OCI-LY7 (cell line): ENCODE data around the gene DGKH. TPM values are rescaled to one million over a fixed set of nuclear protein-coding genes. Genes with fewer than 3 reads are reported as not detected.

ENCODE experiments used
- BruUV-seq: library from RNA; stranded (reverse); fragments of 400-500 nt; replicated peaks from 2 replicates; lab custom pipeline; 2021; lab: Mats Ljungman, UMichigan
- CTCF ChIA-PET: fragments of 300-600 bp; sonication (Branson Sonifier 250); formaldehyde crosslinking; loops from one replicate; lab custom pipeline; 2022; ENCODE audit warnings: antibody characterized with exemption; ENCODE audit not compliant: unreplicated experiment; lab: Charles Lee
- POLR2A ChIA-PET: fragments of 300-600 bp; sonication (Branson Sonifier 250); formaldehyde crosslinking; loops from one replicate; lab custom pipeline; 2022; ENCODE audit warnings: antibody characterized with exemption; lab: Charles Lee
- DNase-seq: peaks from one replicate; pipeline ENCODE4 v3.0.0-alpha.2; 2015; ENCODE audit warnings: low spot score
- H2AFZ ChIP-seq: fragments of 200-600 bp; sonication (generic), shearing (Covaris generic); 2 replicates; pipeline ENCODE4 v1.6.1; 2014; ENCODE audit warnings: mild to moderate bottlenecking, antibody characterized with exemption, low read length, moderate library complexity
- H3K27ac ChIP-seq: fragments of 200-600 bp; sonication (generic); 2 replicates; pipeline ENCODE4 v1.5.1; 2014; ENCODE audit warnings: mixed run types, low read depth, mild to moderate bottlenecking, moderate library complexity, low read length, inconsistent platforms; ENCODE audit not compliant: poor library complexity, severe bottlenecking
- H3K36me3 ChIP-seq: fragments of 200-600 bp; sonication (generic); 2 replicates; pipeline ENCODE4 v1.6.1; 2014; ENCODE audit warnings: mild to moderate bottlenecking, antibody characterized with exemption, low read length, moderate library complexity, mixed read lengths; ENCODE audit not compliant: insufficient read depth
- H3K4me1 ChIP-seq: fragments of 200-600 bp; sonication (generic); 2 replicates; pipeline ENCODE4 v1.5.1; 2014; ENCODE audit warnings: mild to moderate bottlenecking, low read length; ENCODE audit not compliant: insufficient read depth, poor library complexity, severe bottlenecking
- H3K4me2 ChIP-seq: fragments of 200-600 bp; sonication (generic); 2 replicates; pipeline ENCODE4 v1.6.1; 2014; ENCODE audit warnings: mild to moderate bottlenecking, low read length
- H3K4me3 ChIP-seq: fragments of 200-600 bp; sonication (generic); 2 replicates; pipeline ENCODE4 v1.5.1; 2014; ENCODE audit warnings: mild to moderate bottlenecking, low read depth, low read length; ENCODE audit not compliant: poor library complexity, severe bottlenecking
- H3K79me2 ChIP-seq: fragments of 200-600 bp; sonication (generic); 2 replicates; pipeline ENCODE4 v1.6.1; 2016; ENCODE audit warnings: low read depth, mild to moderate bottlenecking, low read length, moderate library complexity, mixed read lengths; ENCODE audit not compliant: insufficient read depth
- H3K9me2 ChIP-seq: fragments of 200-600 bp; sonication (generic); 2 replicates; pipeline ENCODE4 v1.6.1; 2016; ENCODE audit warnings: mild to moderate bottlenecking, low read length, mixed read lengths; ENCODE audit not compliant: insufficient read depth
- H3K9me3 ChIP-seq: fragments of 200-600 bp; sonication (generic); 2 replicates; pipeline ENCODE4 v1.6.1; 2014; ENCODE audit warnings: mild to moderate bottlenecking, mixed run types, low read length, mixed read lengths
- H4K20me1 ChIP-seq: fragments of 200-600 bp; sonication (generic); 2 replicates; pipeline ENCODE4 v1.6.1; 2014; ENCODE audit warnings: mild to moderate bottlenecking, antibody characterized with exemption, low read length, moderate library complexity, mixed read lengths; ENCODE audit not compliant: insufficient read depth
- EZH2phosphoT487 ChIP-seq: fragments of 200-600 bp; sonication (generic); IDR thresholded peaks from 2 replicates; pipeline ENCODE4 v1.6.1; 2018; ENCODE audit warnings: low read depth, borderline replicate concordance, mild to moderate bottlenecking, mixed run types, antibody characterized with exemption, low read length, moderate library complexity, mixed read lengths
- intact Hi-C: fragments of 100-400 bp; cut with micrococcal nuclease; formaldehyde crosslinking; loops from one replicate; pipeline ENCODE4 v1.10.0; 2022; ENCODE audit not compliant: unreplicated experiment
- total RNA-seq, 2 experiments: library from RNA; depleted of rRNA in 1 of 2; stranded (reverse); fragments of >200 nt in 1 of 2; shearing (Covaris generic) in 1 of 2; gene quantifications; 2 replicates each; pipeline ENCODE4 v1.2.3, GENCODE V29; 2014 to 2022
- TF ChIP-seq, protein P1 (sequence below): fragments of 200-600 bp; sonication (generic); conservative IDR thresholded peaks from 2 replicates; pipeline ENCODE4 v1.5.1; 2014; ENCODE audit warnings: mild to moderate bottlenecking, antibody characterized with exemption, low read length, moderate library complexity, mixed read lengths

DGKH gene
- total RNA-seq, 2 experiments from 2014 or later: 6.2 to 16.1 TPM

- H3K27ac ChIP-seq: no peak overlapping the region
- DNase-seq: no peak
- H4K20me1 ChIP-seq: no peaks in the 10 kb centered on the region
- ChIA-PET POLR2A (interaction anchor here (0.6 kb wide), 1 partner anchor 12 kb away, joined by 3 read pairs; no protein-coding TSS in a partner anchor), CTCF (no interaction called here)
- H3K79me2 ChIP-seq: no peaks in the 10 kb centered on the region
- BruUV-seq: no TSS peak
- no peak overlapping the region for H2AFZ ChIP-seq
- TF ChIP-seq, protein P1, sequence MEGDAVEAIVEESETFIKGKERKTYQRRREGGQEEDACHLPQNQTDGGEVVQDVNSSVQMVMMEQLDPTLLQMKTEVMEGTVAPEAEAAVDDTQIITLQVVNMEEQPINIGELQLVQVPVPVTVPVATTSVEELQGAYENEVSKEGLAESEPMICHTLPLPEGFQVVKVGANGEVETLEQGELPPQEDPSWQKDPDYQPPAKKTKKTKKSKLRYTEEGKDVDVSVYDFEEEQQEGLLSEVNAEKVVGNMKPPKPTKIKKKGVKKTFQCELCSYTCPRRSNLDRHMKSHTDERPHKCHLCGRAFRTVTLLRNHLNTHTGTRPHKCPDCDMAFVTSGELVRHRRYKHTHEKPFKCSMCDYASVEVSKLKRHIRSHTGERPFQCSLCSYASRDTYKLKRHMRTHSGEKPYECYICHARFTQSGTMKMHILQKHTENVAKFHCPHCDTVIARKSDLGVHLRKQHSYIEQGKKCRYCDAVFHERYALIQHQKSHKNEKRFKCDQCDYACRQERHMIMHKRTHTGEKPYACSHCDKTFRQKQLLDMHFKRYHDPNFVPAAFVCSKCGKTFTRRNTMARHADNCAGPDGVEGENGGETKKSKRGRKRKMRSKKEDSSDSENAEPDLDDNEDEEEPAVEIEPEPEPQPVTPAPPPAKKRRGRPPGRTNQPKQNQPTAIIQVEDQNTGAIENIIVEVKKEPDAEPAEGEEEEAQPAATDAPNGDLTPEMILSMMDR: no peak
- no peak for TF ChIP-seq EZH2phosphoT487
- intact Hi-C loops: no loop called here
- H3K9me3 ChIP-seq: no peaks in the 10 kb centered on the region
- H3K4me2 ChIP-seq: no peak overlapping the region
- H3K9me2 ChIP-seq: no peaks in the 10 kb centered on the region
- no peak overlapping the region for H3K4me3 ChIP-seq
- H3K4me1 ChIP-seq: no peaks in the 10 kb centered on the region
- no peaks in the 10 kb centered on the region for H3K36me3 ChIP-seq
These were observed 59.8 kb downstream of the DGKH start for GRCh38 chr13:42108217-42108616.

- POLR2A ChIA-PET: no interaction called here
- BruUV-seq: no TSS peak
- H3K27ac ChIP-seq: no peak overlapping the region
These were observed 61.5 kb downstream of the DGKH start for GRCh38 chr13:42109957-42110356.

More at GRCh38 chr13:42109957-42110356, 61.5 kb downstream of the DGKH start:
- intact Hi-C loops: loop anchor here (1.0 to 10.0 kb wide), 3 partner anchors 205 to 725 kb away; no protein-coding TSS in a partner anchor
- no peaks in the 10 kb centered on the region for H4K20me1 ChIP-seq
- no peaks in the 10 kb centered on the region for H3K9me3 ChIP-seq
- H3K4me2 ChIP-seq: no peak overlapping the region
- DNase-seq: no peak
- H3K36me3 ChIP-seq: no peaks in the 10 kb centered on the region
- H2AFZ ChIP-seq: no peak overlapping the region
- CTCF ChIA-PET: interaction anchor here (1.4 kb wide), 1 partner anchor 441 kb away, joined by 5 read pairs; no protein-coding TSS in a partner anchor
- no peak for TF ChIP-seq EZH2phosphoT487
- TF ChIP-seq, protein P1: no peak
- no peaks in the 10 kb centered on the region for H3K4me1 ChIP-seq
- no peak overlapping the region for H3K4me3 ChIP-seq
- H3K79me2 ChIP-seq: no peaks in the 10 kb centered on the region
- no peaks in the 10 kb centered on the region for H3K9me2 ChIP-seq
